Stomach (tissue), 9 donors: ENCODE results near the gene HNRNPA1. TPM values are rescaled to one million over a fixed set of nuclear protein-coding genes. Genes with fewer than 3 reads are reported as not detected.

Source experiments
- DNase-seq, 2 donors: peaks; one replicate each; pipeline versions ENCODE4 v3.0.0 to v3.0.0-alpha.2; 2013 to 2019
- H3K27ac ChIP-seq, 5 donors: fragments of 200-600 bp in 4 of 5; sonication (generic) in 4 of 5; one replicate each; pipeline ENCODE4 v1.5.1; 2013 to 2019; ENCODE audit warnings: mild to moderate bottlenecking in 1 of 5, moderate library complexity in 1 of 5
- H3K27me3 ChIP-seq, 3 donors: fragments of 200-600 bp; sonication (generic); one replicate each; pipeline ENCODE4 v1.5.1; 2017 to 2019; ENCODE audit warnings: mixed run types in 1 of 3
- H3K36me3 ChIP-seq, 4 donors: fragments of 200-600 bp; sonication (generic); 1 replicate in 3 of 4; 2 replicates in 1 of 4; pipeline ENCODE4 v1.5.1; 2016 to 2019
- H3K4me1 ChIP-seq, 4 donors: fragments of 200-600 bp; sonication (generic); one replicate each; pipeline ENCODE4 v1.5.1; 2016 to 2019
- H3K4me3 ChIP-seq, 4 donors: fragments of 200-600 bp; sonication (generic) in 3 of 4; one replicate each; pipeline ENCODE4 v1.5.1; 2016 to 2019; ENCODE audit warnings: mild to moderate bottlenecking in 1 of 4
- H3K9me3 ChIP-seq, 4 donors: fragments of 200-600 bp; sonication (generic); one replicate each; pipeline ENCODE4 v1.5.1; 2016 to 2019
- CTCF ChIP-seq, 7 experiments: fragments of 450-650 bp in 4 of 7; fragments of 200-600 bp in 3 of 7; sonication (generic) in 3 of 7; IDR thresholded peaks; one replicate each; pipeline ENCODE4 v1.5.1; 2016 to 2019; ENCODE audit warnings: antibody characterized with exemption in 7 of 7, control low read depth in 2 of 7, mild to moderate bottlenecking in 1 of 7
- EP300 ChIP-seq: sonication (generic); formaldehyde crosslinking; IDR thresholded peaks from one replicate; pipeline ENCODE4 v1.6.1; 2017; ENCODE audit warnings: antibody characterized with exemption
- POLR2A ChIP-seq, 4 donors: fragments of 450-650 bp; IDR thresholded peaks; one replicate each; pipeline ENCODE4 v1.6.1; 2016; ENCODE audit warnings: antibody characterized with exemption in 4 of 4, control low read depth in 2 of 4, mild to moderate bottlenecking in 1 of 4, moderate library complexity in 1 of 4
- POLR2AphosphoS5 ChIP-seq, 3 donors: sonication (generic); formaldehyde crosslinking; IDR thresholded peaks; one replicate each; pipeline ENCODE4 v1.6.1; 2016; ENCODE audit warnings: antibody characterized with exemption in 3 of 3
- WGBS, 5 donors: extraction: QIAGEN DNeasy Blood & Tissue Kit in 3 of 5; methylation state at CpG; one replicate each; pipeline versions ENCODE4 v1.1.5 to v1.1.7; 2013 to 2018; 5-methylcytosine and 5-hydroxymethylcytosine counted together
- intact Hi-C: fragments of 100-400 bp; cut with DNase I; formaldehyde crosslinking; loops from one replicate; pipeline ENCODE4 v1.15.1; 2023; ENCODE audit warnings: low total_unique reads
- polyA plus RNA-seq, 3 donors: library from polyadenylated mRNA; stranded (reverse); fragments of 200-250 nt; gene quantifications; one replicate each; pipeline ENCODE4 v1.2.3, GENCODE V29; 2013
- small RNA-seq, 4 donors: library from RNA; depleted of rRNA; stranded (forward); fragments of <200 nt; gene quantifications; one replicate each; pipeline ENCODE3, GENCODE V24; 2016
- total RNA-seq, 5 donors: library from RNA; depleted of rRNA; stranded (reverse); fragments of >200 nt; gene quantifications; one replicate each; pipeline versions ENCODE4 v1.1.0 to v1.2.3, GENCODE V29; 2014 to 2016
- donor health status: healthy with polysubstance abuse.
- donor health status: Bipolar disorder and iron deficiency.
- donor health status: healthy.

The HNRNPA1 gene
- total and polyA plus RNA-seq, 8 donors, result 211 to 1,103 (median 623) TPM

- H3K27ac ChIP-seq, result no peak overlapping the region
Measured at GRCh38 chr12:54330442-54330841, 49.9 kb downstream of the HNRNPA1 start.

GRCh38 chr12:54331461-54331860 lies 50.9 kb downstream of the HNRNPA1 start:
- H3K4me1 ChIP-seq, result peaks cover 31 to 99% (median 73%) of the 10 kb centered on the region in 4 donors

More at GRCh38 chr12:54330442-54330841, 49.9 kb downstream of the HNRNPA1 start:
- no peaks in the 10 kb centered on the region for H3K9me3 ChIP-seq
- no peak for TF ChIP-seq EP300
- TF ChIP-seq POLR2A (IDR thresholded peaks at IDR 0.05), result no peak
- TF ChIP-seq CTCF (IDR thresholded peaks at IDR 0.05), result no peak
- no peak for TF ChIP-seq POLR2AphosphoS5 (IDR thresholded peaks at IDR 0.05)
- H3K4me3 ChIP-seq, result no peak overlapping the region
- no peaks in the 10 kb centered on the region for H3K27me3 ChIP-seq
- intact Hi-C loops, result no loop called here
- peaks cover 39 to 99% (median 75%) of the 10 kb centered on the region in 4 donors for H3K4me1 ChIP-seq
- no peak for DNase-seq
- WGBS, 5 donors, result 55 to 74% (median 67%) methylated on average over 3 of the region's 3 CpGs
- H3K36me3 ChIP-seq, result peaks cover 0 to 17% (median 12%) of the 10 kb centered on the region in 4 donors

GRCh38 chr12:54333420-54334034 lies 53.0 kb downstream of the HNRNPA1 start:
- peaks cover 0 to 17% (median 12%) of the 10 kb centered on the region in 4 donors for H3K36me3 ChIP-seq
- H3K4me3 ChIP-seq, result no peak overlapping the region
- no peaks in the 10 kb centered on the region for H3K27me3 ChIP-seq
- peaks cover 33 to 99% (median 72%) of the 10 kb centered on the region in 4 donors for H3K4me1 ChIP-seq
- intact Hi-C loops, result no loop called here
- TF ChIP-seq EP300 (no peak), POLR2AphosphoS5 (IDR thresholded peaks at IDR 0.05) (no peak), POLR2A (IDR thresholded peaks at IDR 0.05) (no peak), CTCF (IDR thresholded peaks at IDR 0.05) (no peak)
- no peak overlapping the region for H3K27ac ChIP-seq
- no peaks in the 10 kb centered on the region for H3K9me3 ChIP-seq
- DNase-seq, result no peak
- 87 to 95% (median 90%) methylated on average over 4 of the region's 4 CpGs for WGBS, 5 donors

More at GRCh38 chr12:54331461-54331860, 50.9 kb downstream of the HNRNPA1 start:
- Histone ChIP-seq H3K36me3 (peaks cover 0 to 17% (median 12%) of the 10 kb centered on the region in 4 donors), H3K27ac (no peak overlapping the region), H3K9me3 (no peaks in the 10 kb centered on the region), H3K27me3 (no peaks in the 10 kb centered on the region), H3K4me3 (no peak overlapping the region)
- intact Hi-C loops, result no loop called here
- TF ChIP-seq POLR2AphosphoS5 (IDR thresholded peaks at IDR 0.05), result no peak
- TF ChIP-seq EP300, result no peak
- TF ChIP-seq CTCF (IDR thresholded peaks at IDR 0.05), result no peak
- TF ChIP-seq POLR2A (IDR thresholded peaks at IDR 0.05), result no peak
- 81 to 90% (median 88%) methylated on average over 5 of the region's 5 CpGs for WGBS, 5 donors
- DNase-seq, result no peak

Small RNA genes lying within 50 kb of the gene (small RNA-seq; reads per million reads assigned to genes)
- gene RN7SL390P, result 0 reads per million in 4 donors
- 0 reads per million in 4 donors for gene RNU6-950P

Other genes with a start within 250 kb of the HNRNPA1 start
- gene HOXC5, start 247.7 kb upstream of the HNRNPA1 start, total RNA-seq, result not detected
- 1 to 10 TPM in 1 of 3 donors, under 1 TPM in 1, not detected in 1; 0.25 to 1.3 TPM for gene HOXC5, start 247.7 kb upstream of the HNRNPA1 start, polyA plus RNA-seq
- gene HOXC4, start 226.9 kb upstream of the HNRNPA1 start, total RNA-seq, result 1 to 10 TPM in 2 of 5 donors, not detected in 3; 2.6 to 3.5 TPM
- 1 to 10 TPM in 2 of 3 donors, under 1 TPM in 1; 0.92 to 3.7 (median 2.6) TPM for gene HOXC4, start 226.9 kb upstream of the HNRNPA1 start, polyA plus RNA-seq
- gene SMUG1, start 91.7 kb upstream of the HNRNPA1 start, total RNA-seq, result 10 to 100 TPM; 15.4 to 79.4 (median 31.0) TPM
- 10 to 100 TPM; 34.0 to 71.3 (median 70.3) TPM for gene SMUG1, start 91.7 kb upstream of the HNRNPA1 start, polyA plus RNA-seq
- 10 to 100 TPM in 4 of 5 donors, 1 to 10 TPM in 1; 8.7 to 66.8 (median 29.1) TPM for gene CBX5, start 604 bp upstream of the HNRNPA1 start, total RNA-seq
- gene CBX5, start 604 bp upstream of the HNRNPA1 start, polyA plus RNA-seq, result 1 to 10 TPM; 4.9 to 7.6 (median 5.2) TPM
- 1 to 10 TPM in 1 of 5 donors, under 1 TPM in 1, not detected in 3; 0.37 to 2.0 TPM for gene NFE2, start 20.3 kb downstream of the HNRNPA1 start, total RNA-seq
- under 1 TPM in 2 of 3 donors, not detected in 1; 0.20 to 1.00 TPM for gene NFE2, start 20.3 kb downstream of the HNRNPA1 start, polyA plus RNA-seq
- gene COPZ1, start 44.4 kb downstream of the HNRNPA1 start, total RNA-seq, result 10 to 100 TPM; 14.6 to 91.6 (median 42.4) TPM
- gene COPZ1, start 44.4 kb downstream of the HNRNPA1 start, polyA plus RNA-seq, result 100 to 1,000 TPM in 2 of 3 donors, 10 to 100 TPM in 1; 92.4 to 133 (median 108) TPM
- gene GPR84, start 83.8 kb downstream of the HNRNPA1 start, total RNA-seq, result not detected
- gene GPR84, start 83.8 kb downstream of the HNRNPA1 start, polyA plus RNA-seq, result 1 to 10 TPM in 1 of 3 donors, under 1 TPM in 2; 0.46 to 1.4 (median 0.50) TPM
- 10 to 100 TPM in 1 of 5 donors, 1 to 10 TPM in 4; 1.2 to 35.7 (median 2.6) TPM for gene ZNF385A, start 104.0 kb downstream of the HNRNPA1 start, total RNA-seq
- gene ZNF385A, start 104.0 kb downstream of the HNRNPA1 start, polyA plus RNA-seq, result 10 to 100 TPM; 16.9 to 35.1 (median 17.6) TPM
- 100 to 1,000 TPM in 2 of 5 donors, 10 to 100 TPM in 3; 53.7 to 182 (median 88.8) TPM for gene ITGA5, start 138.5 kb downstream of the HNRNPA1 start, total RNA-seq
- 100 to 1,000 TPM in 1 of 3 donors, 10 to 100 TPM in 2; 29.3 to 102 (median 33.2) TPM for gene ITGA5, start 138.5 kb downstream of the HNRNPA1 start, polyA plus RNA-seq
- gene GTSF1, start 192.9 kb downstream of the HNRNPA1 start, total RNA-seq, result not detected
- under 1 TPM in 2 of 3 donors, not detected in 1; 0.44 to 0.50 TPM for gene GTSF1, start 192.9 kb downstream of the HNRNPA1 start, polyA plus RNA-seq
- gene NCKAP1L, start 217.0 kb downstream of the HNRNPA1 start, total RNA-seq, result 10 to 100 TPM in 3 of 5 donors, 1 to 10 TPM in 2; 2.7 to 29.2 (median 15.6) TPM
- 1 to 10 TPM; 1.7 to 4.2 (median 3.2) TPM for gene NCKAP1L, start 217.0 kb downstream of the HNRNPA1 start, polyA plus RNA-seq